Smooth muscle cell (in vitro differentiated cells): Measurements from ENCODE around the gene SH3GL1. TPM values are rescaled to one million over a fixed set of nuclear protein-coding genes. Genes with fewer than 3 reads are reported as not detected.

Source experiments
- DNase-seq: peaks from one replicate; lab custom pipeline; 2025; ENCODE audit not compliant: unreplicated experiment; lab: John Stamatoyannopoulos, UW
- H2AFZ ChIP-seq: fragments of 200-600 bp; sonication (generic); 2 replicates; pipeline ENCODE4 v1.6.0; 2016; ENCODE audit warnings: antibody characterized with exemption, low read depth, mild to moderate bottlenecking
- H3F3A ChIP-seq: fragments of 200-600 bp; sonication (generic); 2 replicates; pipeline ENCODE4 v1.6.0; 2017; ENCODE audit warnings: antibody characterized with exemption, low read depth
- H3K27ac ChIP-seq: fragments of 200-600 bp; sonication (generic); 2 replicates; pipeline ENCODE4 v1.5.1; 2016; ENCODE audit warnings: low read depth, mild to moderate bottlenecking
- H3K27me3 ChIP-seq: fragments of 200-600 bp; sonication (generic); 2 replicates; pipeline ENCODE4 v1.6.1; 2016; ENCODE audit warnings: low read depth, mild to moderate bottlenecking
- H3K36me3 ChIP-seq: fragments of 200-600 bp; sonication (generic); 2 replicates; pipeline ENCODE4 v1.5.1; 2016; ENCODE audit warnings: low read depth
- H3K4me1 ChIP-seq: fragments of 200-600 bp; sonication (generic); 2 replicates; pipeline ENCODE4 v1.5.1; 2016; ENCODE audit warnings: low read depth
- H3K4me2 ChIP-seq: fragments of 200-600 bp; sonication (generic); 2 replicates; pipeline ENCODE4 v1.6.0; 2016; ENCODE audit warnings: mild to moderate bottlenecking
- H3K4me3 ChIP-seq: fragments of 200-600 bp; sonication (generic); 2 replicates; pipeline ENCODE4 v1.5.1; 2016; ENCODE audit warnings: mild to moderate bottlenecking
- H3K79me2 ChIP-seq: fragments of 200-600 bp; sonication (generic); 2 replicates; pipeline ENCODE4 v1.6.0; 2016; ENCODE audit warnings: low read depth, mild to moderate bottlenecking
- H3K9ac ChIP-seq: fragments of 200-600 bp; sonication (generic); 2 replicates; pipeline ENCODE4 v1.6.0; 2016; ENCODE audit warnings: low read depth
- H3K9me3 ChIP-seq: fragments of 200-600 bp; sonication (generic); replicated peaks from 2 replicates; pipeline ENCODE4 v1.5.1; 2016; ENCODE audit warnings: low read depth
- H4K20me1 ChIP-seq: fragments of 200-600 bp; sonication (generic); 2 replicates; pipeline ENCODE4 v1.6.0; 2016; ENCODE audit warnings: low read depth
- CTCF ChIP-seq: fragments of 200-600 bp; sonication (generic); IDR thresholded peaks from 2 replicates; pipeline ENCODE4 v1.5.1; 2017; ENCODE audit warnings: borderline replicate concordance, mild to moderate bottlenecking, antibody characterized with exemption; ENCODE audit not compliant: insufficient read depth, poor library complexity, severe bottlenecking
- WGBS: methylation state at CpG from one replicate; pipeline ENCODE4 v1.1.7; 2016; ENCODE audit warnings: low lambda C conversion rate; 5-methylcytosine and 5-hydroxymethylcytosine counted together
- polyA plus RNA-seq: library from polyadenylated mRNA; unstranded; fragments of >200 nt; fragmentation: Nextera tagmentation; extraction: Ambion mirVana; gene quantifications from 2 replicates; pipeline ENCODE4 v1.2.1, GENCODE V29; 2016
- total RNA-seq: library from RNA; depleted of rRNA; stranded (reverse); fragments of >200 nt; gene quantifications from 2 replicates; pipeline ENCODE4 v1.2.3, GENCODE V29; 2014

The SH3GL1 gene
- total and polyA plus RNA-seq, 2 experiments from 2014 or later = 52.9 to 120 TPM

- Histone ChIP-seq H4K20me1 (no peaks in the 10 kb centered on the region), H2AFZ (no peak overlapping the region), H3K4me1 (peaks cover 9% of the 10 kb centered on the region), H3K4me3 (no peak overlapping the region), H3K36me3 (no peaks in the 10 kb centered on the region), H3K9ac (no peak overlapping the region), H3K9me3 (no peaks in the 10 kb centered on the region), H3F3A (no peaks in the 10 kb centered on the region), H3K4me2 (no peak overlapping the region), H3K79me2 (no peaks in the 10 kb centered on the region), H3K27me3 (no peaks in the 10 kb centered on the region), H3K27ac (no peak overlapping the region)
- no peak for DNase-seq
- no peak for TF ChIP-seq CTCF
- 91% methylated on average over 12 of the region's 12 CpGs for WGBS
Observed at GRCh38 chr19:4324228-4324627, 76.1 kb downstream of the SH3GL1 start.

- WGBS = 95% methylated on average over 9 of the region's 9 CpGs
- TF ChIP-seq CTCF = no peak
- no peak for DNase-seq
- Histone ChIP-seq H3K4me3 (no peak overlapping the region), H2AFZ (no peak overlapping the region), H3K36me3 (no peaks in the 10 kb centered on the region), H3F3A (no peaks in the 10 kb centered on the region), H3K4me2 (no peak overlapping the region), H4K20me1 (no peaks in the 10 kb centered on the region), H3K79me2 (no peaks in the 10 kb centered on the region), H3K27ac (no peak overlapping the region), H3K4me1 (peaks cover 9% of the 10 kb centered on the region), H3K9me3 (no peaks in the 10 kb centered on the region), H3K9ac (no peak overlapping the region), H3K27me3 (no peaks in the 10 kb centered on the region)
Observed at GRCh38 chr19:4323692-4324091, 76.7 kb downstream of the SH3GL1 start.

GRCh38 chr19:4322942-4323665 is 77.2 kb downstream of the SH3GL1 start:
- H3K4me3 ChIP-seq = no peak overlapping the region
- H3K79me2 ChIP-seq = no peaks in the 10 kb centered on the region
- no peak for DNase-seq
- no peak overlapping the region for H2AFZ ChIP-seq
- H3K27me3 ChIP-seq = no peaks in the 10 kb centered on the region
- no peak overlapping the region for H3K9ac ChIP-seq
- no peak overlapping the region for H3K27ac ChIP-seq
- H3F3A ChIP-seq = no peaks in the 10 kb centered on the region
- H3K36me3 ChIP-seq = no peaks in the 10 kb centered on the region
- no peak for TF ChIP-seq CTCF
- no peak overlapping the region for H3K4me2 ChIP-seq
- WGBS = 97% methylated on average over 37 of the region's 37 CpGs
- no peaks in the 10 kb centered on the region for H3K9me3 ChIP-seq
- H3K4me1 ChIP-seq = peaks cover 9% of the 10 kb centered on the region
- H4K20me1 ChIP-seq = no peaks in the 10 kb centered on the region

- Histone ChIP-seq H3K4me1 (no peaks in the 10 kb centered on the region), H3K79me2 (no peaks in the 10 kb centered on the region), H3K4me2 (no peak overlapping the region), H3K9ac (no peak overlapping the region), H3K27ac (no peak overlapping the region), H3K36me3 (no peaks in the 10 kb centered on the region), H3K9me3 (no peaks in the 10 kb centered on the region), H3K4me3 (no peak overlapping the region), H3K27me3 (no peaks in the 10 kb centered on the region), H4K20me1 (no peaks in the 10 kb centered on the region), H2AFZ (no peak overlapping the region), H3F3A (no peaks in the 10 kb centered on the region)
- no peak for TF ChIP-seq CTCF
- DNase-seq = no peak
- 100% methylated on average over 2 of the region's 2 CpGs for WGBS
Observed at GRCh38 chr19:4320419-4320818, 79.9 kb downstream of the SH3GL1 start.
